NCI-H1694 (cell line): ENCODE measurements around the gene ISLR2.

ENCODE experiments used
- DNase-seq: peaks from one replicate; lab custom pipeline; 2025; lab: John Stamatoyannopoulos, UW

Gene ISLR2

GRCh38 chr15:74176262-74177214, 46.2 kb downstream of the ISLR2 start:
- DNase-seq = no peak

DNA sequence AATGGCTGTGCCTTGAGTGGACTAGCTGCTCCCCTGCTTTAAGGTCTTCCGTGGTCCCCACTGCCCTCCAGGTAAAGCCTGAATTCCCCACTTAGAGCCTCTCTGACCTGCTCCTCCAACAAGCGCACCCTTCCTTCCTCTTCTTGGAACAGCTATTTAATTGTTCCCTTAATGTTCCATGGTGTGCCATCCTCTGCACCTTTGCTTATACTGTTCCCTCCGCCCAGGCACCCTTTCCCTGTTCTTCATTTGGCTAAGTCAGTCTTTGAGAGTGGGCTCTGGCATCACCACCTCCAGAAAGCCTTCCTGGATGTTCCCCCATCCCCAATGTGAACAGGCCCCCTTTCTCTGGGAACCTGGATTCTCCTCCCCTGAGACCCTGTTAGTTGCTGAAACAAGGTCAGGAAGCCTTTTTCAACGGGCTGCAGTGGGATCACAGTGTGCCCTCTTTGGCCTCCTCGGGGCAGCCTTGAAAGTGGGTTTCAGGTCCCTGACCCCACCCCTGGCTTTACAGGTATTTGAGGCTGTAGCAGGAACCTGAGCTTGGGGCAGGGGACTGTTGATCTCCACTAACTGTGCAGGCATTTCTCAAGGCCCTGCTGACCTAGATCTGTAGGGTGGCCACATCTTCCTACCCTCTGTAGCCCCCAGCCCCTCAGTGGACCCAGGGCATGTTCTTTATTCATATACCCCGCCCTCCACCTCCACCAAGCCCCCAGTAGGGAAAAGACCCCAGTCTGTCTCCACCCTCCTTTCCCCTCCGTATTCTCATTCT, 48.1 kb downstream of the ISLR2 start:
- no peak for DNase-seq

- no peak for DNase-seq
Measured at GRCh38 chr15:74179101-74179841, 48.9 kb downstream of the ISLR2 start.

- no peak for DNase-seq
Measured at GRCh38 chr15:74179983-74180880, 49.8 kb downstream of the ISLR2 start.

GRCh38 chr15:74180881-74181602, 50.7 kb downstream of the ISLR2 start:
- DNase-seq = no peak

- no peak for DNase-seq
Measured at GRCh38 chr15:74182131-74182530, 51.7 kb downstream of the ISLR2 start.

GRCh38 chr15:74184582-74185091, 54.3 kb downstream of the ISLR2 start:
- DNase-seq = no peak

DNA sequence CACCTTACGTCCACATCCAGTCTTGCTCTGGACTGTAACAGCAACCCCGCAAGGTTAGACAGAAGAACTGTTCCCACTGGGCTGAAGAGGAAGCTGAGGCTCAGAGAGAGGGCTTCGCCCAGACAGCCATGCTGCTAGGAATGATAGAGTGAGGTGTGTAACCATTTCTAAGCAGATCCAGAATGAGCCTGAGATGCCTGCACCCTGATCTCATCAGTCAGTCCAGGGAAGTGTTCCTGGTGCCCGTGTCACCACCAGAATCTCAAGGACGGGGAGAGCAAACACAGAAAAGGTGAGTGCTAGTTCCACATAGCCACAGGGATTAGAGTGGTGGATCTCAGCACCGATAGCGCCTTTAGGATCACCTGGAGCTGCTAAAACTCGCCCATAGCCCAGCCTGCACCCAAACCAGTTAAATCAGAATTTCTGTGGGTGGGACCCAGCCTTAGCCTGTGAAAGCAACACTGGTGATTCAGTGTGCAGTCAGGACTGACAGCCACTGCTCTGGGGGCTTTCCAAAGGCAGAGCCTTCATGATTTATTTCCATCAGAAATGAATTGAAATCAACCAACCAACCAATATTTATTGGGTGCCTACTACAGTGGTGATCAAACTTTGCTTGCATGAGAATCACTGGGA, 55.4 kb downstream of the ISLR2 start:
- DNase-seq = no peak
